HG02852 (cell line): Measurements from ENCODE around the gene ELP2.
"Not testable (repeated sequence)": the region's sequence is repeated elsewhere in the genome, so short reads cannot be mapped to it uniquely, and the experiment has no call there.

Experiments
- ATAC-seq: cut with Tn5 transposase; IDR thresholded peaks from one replicate; pipeline ENCODE4 v1.9.1; 2021; ENCODE audit warnings: mild to moderate bottlenecking, moderate library complexity; ENCODE audit not compliant: unreplicated experiment

Gene ELP2

DNA sequence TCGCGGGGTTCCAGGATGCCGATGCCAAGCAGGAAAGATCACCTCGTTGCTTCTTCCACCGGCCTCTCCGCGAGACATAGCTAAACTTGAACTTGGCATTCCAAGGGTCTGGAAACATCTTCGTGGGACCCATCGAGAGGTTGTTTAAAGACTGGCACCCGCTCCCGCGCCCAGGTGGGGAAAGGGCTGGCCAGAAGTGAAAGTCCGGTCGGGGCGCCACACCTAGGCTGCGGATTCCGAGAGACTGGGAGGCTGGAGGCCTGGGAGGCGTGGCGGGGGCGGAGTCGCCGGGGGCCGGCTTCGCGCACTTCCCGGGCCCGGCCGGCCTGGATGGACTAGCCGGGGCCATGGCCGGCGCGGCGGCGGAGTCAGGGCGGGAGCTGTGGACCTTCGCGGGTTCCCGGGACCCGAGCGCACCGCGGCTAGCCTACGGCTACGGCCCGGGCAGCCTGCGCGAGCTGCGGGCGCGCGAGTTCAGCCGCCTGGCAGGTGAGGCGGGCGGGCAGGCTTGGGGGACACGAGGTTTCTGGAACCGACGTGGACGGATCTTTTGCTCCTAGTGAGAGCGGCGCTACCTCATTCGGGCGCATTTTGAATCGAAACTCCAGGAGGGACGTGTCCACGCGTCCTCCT is 57.6 kb downstream of the ELP2 start, which contains the start of gene MOCOS:
Gene MOCOS, plus strand, starts transcription at position 305 of the 633 bp plus-strand sequence. Its CDS starts 43 bp downstream, at position 348.
- ATAC-seq, result peak; percentile 88

DNA sequence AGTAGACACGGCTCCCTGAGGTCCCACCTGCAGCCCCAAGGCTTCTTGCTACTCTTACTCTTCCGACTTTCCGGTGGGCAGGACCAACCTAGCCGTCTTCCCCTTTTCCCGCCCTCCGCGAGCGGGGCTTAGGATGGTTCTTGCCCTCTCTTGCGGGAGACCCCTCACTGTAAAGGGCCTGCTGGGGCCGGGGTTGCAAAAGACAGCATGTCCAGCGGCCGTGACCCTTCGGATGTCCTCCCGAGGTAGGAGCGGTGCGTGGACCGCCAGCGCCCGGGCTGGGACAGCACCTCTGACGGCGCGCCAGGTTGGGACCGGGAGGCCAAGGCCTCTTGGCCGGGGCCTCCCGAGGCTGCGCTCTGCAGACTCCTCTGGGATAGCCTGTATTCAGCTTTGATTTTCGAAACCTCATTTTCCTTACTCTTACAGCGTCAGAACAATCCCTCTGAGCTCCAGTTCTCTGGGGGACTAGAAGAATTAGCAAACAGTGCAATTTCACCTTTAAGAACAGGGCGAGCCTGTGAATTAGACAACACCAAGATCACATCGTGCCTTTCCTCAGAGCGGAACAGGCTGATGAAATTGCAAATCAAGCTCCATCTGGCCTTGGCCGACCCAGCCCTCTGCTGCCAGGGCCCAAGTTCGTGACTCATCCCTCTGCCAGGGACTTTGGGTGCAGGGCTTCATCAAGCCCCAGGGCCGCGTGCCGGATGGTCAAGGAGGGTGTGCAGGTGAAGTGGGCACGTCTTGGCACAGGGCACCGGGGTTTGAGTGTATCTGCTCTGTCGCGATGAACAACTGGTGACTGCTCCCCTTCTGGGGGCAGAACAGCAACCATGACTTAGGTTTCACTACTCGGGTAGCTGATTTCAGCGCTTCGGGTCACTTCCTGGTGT is 58.4 kb downstream of the ELP2 start:
- ATAC-seq, result no peak

DNA sequence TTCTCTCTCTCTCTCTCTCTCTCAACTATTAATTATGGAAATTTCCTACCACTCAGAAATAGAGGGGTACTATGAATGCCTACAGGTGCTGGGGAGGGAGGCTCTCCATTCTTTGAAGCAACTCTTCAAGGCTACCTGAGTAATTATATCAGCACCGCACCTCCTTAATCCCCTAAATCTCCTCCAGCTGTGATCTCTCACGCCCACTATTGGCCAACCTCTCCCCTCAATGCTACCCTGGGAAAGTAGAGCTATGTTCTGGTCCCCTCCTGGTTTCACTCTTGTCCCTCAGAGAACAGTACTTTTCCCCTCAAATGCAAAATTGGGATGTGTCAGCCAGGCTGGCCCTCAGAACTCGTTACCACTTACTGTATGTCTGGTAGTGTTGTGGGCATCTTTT is 59.2 kb downstream of the ELP2 start:
- ATAC-seq, result no peak

DNA sequence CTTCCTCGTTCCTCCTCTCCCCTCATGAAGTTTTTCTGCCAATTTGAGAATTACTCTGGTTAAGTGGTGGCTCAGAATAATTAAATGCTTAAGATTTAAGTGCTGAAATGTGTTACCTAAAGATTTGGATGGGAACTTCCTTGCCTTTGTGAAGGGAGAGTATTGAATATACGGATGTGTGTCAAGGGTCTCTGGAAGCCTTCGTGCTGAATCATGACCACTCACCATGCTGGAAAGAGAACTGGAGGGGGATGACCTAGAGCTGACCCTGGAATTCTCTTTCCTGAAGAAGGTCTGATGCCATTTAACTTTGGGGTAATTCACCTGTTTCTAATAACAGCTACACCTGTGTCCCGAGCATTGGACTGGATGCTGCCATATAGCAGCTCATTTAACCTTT is 59.8 kb downstream of the ELP2 start:
- no peak for ATAC-seq

DNA sequence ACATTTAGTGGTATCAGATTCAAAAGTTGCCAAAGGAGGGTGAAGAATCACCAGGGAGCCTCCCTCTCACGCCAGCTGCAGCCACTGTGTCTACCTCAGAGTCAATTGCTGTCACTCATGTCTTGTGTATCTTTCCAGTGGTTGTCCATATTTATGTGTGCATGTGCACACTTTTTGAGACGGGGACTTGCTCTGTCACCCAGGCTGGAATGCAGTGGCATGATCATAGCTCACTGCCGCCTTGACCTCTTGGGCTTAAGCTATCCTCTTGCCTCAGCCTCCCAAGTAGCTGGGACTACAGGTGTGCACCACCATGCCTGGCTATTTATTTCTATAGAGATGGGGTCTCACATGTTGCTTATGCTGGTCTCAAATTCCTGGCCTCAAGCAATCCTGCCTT is 61.6 kb downstream of the ELP2 start:
- no peak for ATAC-seq

DNA sequence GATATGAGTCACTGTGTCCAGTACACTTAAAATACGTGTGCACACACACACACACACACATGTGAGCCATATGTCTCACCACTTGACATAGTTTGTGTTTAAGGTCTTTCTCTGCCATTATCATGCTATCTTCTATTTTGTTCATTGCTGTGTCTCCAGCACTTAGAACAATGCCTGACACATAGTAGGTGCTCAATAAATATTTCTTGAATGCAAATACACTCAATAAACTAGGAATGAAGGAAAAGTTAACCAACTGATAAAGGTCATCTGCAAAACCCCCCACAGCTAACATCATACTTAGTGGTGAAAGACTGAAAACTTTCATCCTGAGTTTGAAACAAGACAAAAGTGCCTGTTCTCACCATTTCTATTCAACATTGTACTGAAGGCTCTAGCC is 62.0 kb downstream of the ELP2 start:
- ATAC-seq, result no peak

DNA sequence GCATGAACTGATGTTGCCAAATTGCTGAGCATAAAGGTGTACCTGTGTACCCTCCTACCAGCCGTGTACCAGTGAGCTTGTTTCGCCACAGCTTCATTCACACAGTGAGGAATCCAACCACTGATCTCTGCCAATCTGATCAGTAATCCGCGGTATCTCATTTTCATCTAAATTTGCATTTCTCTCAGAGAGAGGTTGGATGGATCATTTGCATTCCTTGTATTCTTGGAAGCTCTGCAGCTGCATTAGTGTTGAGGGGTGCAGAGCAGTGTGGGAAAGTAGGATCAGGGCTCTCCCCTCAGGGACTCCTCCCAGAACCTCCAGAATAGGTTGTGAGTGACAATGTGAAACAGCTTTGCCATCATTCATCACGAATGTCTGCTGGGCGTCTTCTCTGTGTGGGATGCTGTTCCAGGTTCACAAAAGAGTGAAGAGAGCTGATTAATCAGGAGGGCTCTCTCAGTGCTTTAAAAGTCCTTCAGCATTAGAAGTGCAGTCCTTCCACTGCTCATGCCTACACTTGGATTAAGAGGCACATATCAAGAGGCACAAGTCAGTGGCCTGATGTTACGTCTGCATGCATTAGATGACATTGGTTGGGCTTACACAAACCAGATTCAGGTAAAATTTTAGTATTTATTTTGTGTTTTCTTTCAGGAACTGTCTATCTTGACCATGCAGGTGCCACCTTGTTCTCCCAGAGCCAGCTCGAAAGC is 65.1 kb downstream of the ELP2 start:
- no peak for ATAC-seq

DNA sequence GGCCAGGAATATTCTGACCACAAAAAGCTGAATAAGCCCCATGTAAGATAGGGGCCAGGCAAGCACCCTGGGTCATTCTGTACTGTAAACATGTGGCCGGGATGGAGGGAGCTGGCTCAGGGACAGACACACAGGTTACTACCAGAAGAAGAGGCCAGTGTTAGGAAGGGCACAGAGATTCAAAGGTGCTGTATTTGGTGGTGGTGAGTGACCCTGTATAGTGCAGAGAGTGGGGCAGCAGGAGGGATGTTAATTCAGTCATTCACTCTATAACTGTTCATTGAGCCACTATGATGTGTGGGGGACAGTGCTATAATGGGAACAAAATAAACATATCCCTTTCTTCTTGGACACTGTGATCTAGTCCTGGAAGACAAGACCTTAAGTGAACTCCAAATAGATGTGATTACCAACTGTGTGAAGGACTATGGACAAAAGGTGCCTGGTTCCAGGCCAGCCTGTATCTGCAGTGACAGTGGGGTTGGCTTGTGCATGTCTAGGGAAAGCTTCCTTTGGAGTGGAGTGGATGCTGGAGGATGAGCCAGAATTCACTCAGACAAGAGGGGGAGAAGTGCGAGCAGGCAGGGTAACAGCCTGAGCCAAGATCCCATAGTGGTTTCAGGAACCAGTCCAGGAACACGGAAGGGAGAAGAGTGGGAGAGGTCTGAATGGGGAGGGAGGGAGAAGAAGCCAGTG is 65.9 kb downstream of the ELP2 start:
- ATAC-seq, result no peak

DNA sequence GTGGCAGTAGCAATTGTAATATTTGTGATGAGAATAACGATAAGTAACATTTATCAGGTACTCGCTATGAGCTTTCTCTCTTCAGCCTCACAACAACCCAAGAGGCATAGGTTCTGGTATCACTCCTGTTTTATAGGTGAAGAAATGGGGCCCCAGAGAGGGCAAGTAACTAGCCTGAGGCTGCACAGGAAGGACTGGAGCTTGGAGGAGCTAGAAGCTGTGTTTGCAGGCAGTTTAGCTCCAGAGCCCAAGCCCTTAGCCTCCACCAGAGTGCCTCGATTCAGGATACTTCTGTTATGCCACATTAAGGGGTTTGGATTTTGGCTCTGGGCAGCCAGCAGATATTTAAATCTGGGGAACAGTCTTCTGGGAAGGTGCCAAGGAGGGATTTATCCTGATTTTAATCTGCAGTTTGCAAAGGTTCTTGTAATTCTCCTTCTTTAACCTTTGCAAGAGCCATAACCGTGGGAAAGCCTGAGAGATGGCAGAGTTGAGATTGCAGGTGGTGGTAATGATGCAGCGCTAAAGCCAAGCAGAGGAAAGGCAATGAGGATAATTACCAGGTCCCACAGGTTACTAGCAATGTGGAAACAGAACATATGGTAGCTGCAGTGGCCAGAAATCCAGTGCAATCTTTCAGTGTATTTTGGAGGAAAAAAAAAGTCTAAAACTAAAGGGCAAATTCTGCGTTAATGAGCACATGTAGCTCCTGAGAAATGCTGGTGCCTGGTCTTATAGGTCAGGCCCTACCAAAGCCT is 66.7 kb downstream of the ELP2 start:
- no peak for ATAC-seq

DNA sequence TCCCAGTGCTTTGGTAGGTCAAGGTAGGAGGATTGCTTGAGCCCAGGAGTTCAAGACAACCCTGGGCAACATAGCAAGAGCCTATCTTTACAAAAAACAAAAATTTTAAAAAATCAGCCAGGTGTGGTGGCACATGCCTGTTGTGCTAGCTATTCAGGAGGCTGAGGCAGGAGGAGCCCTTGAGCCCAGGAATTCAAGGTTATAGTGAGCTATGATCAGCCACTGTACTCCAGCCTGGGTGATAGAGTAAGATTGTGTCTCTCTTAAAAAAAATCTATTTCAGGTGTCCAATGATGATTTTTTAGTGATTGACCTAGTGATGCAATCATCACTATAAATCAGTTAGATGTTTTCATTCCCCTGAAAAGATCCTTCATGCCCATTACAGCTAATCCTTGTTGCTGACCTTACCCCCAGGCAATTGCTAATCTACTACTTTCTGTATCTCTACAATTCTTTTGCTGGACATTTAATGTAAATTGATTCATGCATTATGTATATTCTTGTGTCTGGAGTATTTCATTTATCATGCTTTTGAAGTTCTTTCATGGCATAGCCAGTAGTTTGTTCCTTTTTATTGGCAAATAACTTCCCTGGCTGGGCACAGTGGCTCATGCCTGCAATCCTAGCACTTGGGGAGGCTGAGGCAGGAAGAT is 67.9 kb downstream of the ELP2 start:
- no peak for ATAC-seq

DNA sequence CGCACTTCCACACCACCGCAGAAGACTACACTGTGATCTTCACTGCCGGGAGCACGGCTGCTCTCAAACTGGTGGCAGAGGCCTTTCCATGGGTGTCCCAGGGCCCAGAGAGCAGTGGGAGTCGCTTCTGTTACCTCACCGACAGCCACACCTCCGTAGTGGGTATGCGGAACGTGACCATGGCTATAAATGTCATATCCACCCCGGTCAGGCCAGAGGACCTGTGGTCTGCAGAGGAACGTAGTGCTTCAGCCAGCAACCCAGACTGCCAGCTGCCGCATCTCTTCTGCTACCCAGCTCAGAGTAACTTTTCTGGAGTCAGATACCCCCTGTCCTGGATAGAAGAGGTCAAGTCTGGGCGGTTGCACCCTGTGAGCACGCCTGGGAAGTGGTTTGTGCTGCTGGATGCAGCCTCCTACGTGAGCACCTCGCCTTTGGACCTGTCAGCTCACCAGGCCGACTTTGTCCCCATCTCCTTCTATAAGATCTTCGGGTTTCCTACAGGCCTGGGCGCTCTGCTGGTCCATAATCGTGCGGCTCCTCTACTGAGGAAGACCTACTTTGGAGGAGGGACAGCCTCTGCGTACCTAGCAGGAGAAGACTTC is 70.1 kb downstream of the ELP2 start:
- ATAC-seq, result no peak

DNA sequence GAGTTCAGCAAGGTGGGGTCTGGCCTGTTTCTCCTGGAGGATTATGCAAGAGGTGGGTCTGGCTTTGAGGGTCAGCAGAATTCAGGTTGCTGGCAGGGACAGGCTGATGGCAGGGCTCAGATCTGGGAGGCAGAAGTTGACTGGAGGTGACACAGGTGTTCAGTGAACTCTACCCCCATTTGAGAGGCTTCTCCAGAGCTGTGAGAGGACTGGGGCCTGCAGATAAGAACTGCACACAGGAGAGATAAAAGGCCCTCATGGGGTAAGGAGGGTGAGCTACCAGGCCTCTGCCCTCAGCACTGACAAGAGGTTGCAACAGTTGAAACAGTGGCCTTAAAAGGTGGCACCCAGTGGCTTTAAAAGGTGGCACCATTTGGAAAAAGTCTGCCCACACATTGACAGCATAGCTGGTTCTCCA is 70.7 kb downstream of the ELP2 start:
- no peak for ATAC-seq

DNA sequence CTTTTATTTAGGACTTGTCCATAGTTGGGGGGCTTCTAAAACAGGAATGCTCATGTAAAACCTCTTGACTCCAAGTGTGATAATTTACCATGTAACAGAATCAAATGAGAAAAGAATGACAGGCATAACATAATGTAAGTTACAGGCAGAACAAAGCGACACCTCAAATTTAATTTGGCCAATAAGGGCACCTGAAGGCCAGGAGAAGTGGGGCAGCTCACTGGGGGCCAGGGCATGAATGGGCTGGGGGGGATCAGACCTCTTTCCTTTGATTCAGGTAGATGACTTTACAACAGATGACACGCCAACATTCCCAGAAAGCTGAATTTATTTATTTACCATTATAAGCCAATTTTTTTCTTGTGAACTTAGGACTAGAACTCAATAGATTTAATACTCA is 72.1 kb downstream of the ELP2 start:
- ATAC-seq, result no peak

DNA sequence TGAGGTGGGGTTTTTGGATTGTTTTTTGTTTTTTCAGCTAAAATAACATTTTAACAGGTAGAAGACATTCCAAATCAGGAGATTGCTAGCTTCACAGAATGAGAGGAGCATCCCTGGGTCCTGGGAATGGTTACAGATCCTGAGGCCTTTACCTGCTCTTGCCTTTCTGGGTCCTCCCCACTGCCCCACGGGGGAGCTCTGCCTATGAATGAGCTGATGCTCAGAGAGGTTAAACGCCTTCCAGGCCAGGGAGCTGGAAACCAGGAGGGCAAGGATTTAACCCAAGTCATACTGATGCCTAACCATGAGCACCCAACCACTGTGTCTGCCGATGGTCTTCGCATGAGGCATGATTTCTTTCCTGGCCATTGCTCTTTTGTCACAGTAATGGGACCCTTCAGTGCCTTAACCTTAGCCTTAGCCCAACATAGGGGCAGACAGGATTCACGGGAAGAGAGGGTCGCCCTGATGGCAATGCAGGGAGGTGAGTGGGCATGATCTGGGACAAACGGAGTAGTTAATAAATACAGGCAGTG is 73.7 kb downstream of the ELP2 start:
- no peak for ATAC-seq

DNA sequence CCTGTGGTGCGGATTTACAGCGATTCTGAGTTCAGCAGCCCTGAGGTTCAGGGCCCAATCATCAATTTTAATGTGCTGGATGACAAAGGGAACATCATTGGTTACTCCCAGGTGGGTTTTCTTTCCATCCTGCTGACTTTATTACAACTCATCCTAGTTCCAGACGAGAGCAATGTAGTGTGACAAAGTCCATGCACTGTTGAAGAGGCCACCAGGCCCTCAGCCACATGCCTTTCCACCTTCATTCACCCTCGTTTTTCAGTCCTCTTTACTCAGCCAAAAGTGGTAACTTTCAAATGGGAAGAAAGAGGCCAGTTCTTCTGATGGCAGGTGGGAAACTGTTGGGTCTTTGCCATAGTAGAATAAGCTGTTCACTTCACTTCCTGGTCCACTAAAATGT is 75.5 kb downstream of the ELP2 start:
- ATAC-seq, result no peak

DNA sequence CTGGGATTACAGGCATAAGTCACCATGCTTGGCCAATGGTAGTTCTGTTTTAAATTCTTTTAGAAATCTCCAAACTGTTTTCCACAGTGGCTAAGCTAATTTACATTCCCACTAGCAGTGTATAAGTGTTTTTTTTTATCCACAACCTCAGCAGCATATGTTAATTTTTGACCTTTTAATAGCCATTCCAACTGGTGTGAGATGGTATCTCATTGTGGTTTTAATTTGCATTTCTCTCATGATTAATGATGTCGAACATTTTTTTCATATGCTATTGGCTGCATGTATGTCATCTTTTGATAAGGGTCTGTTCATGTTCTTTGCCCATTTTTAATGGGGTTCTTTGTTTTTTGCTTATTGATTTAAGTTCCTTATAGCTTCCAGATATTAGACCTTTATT is 77.6 kb downstream of the ELP2 start:
- no peak for ATAC-seq

DNA sequence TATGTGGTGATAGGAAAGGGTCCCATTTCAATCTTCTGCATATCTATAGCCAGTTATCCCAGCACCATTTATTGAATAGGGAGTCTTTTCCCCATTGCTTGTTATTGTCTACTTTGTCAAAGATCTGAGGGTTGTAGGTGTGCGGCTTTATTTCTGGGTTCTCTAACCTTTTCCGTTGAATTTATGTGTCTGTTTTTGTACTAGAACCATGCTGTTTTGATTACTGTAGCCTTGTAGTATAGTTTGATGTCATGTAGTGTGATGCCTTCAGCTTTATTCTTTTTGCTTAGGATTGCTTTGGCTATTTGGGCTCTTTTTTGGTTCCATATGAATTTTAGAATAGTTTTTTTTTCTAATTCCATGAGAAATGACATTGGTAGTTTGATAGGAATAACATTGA is 78.3 kb downstream of the ELP2 start:
- not testable (repeated sequence) for ATAC-seq

DNA sequence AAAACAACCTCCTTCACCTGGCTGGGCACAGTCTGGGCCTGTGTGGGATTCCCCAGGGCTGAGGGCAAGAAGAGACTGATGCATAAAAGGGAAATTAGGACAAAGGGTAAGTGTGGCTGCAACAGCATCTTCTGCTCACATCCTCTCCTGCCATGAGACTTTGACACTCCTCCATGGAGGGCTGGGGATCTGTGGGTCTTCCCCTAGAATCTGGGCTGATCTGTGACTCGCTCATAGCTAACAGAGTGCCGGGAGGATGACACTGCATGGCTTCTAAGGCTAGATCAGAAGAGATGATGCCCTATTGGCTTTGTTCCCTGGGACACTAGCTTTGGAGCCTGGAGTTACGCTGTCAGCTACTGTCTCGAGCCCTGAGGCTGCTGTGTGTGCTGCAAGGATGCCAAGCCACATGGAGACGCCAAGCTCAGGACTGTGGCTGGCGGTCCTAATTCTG is 81.9 kb downstream of the ELP2 start:
- ATAC-seq, result no peak
